Upper lobe of left lung (tissue), 4 donors: ENCODE data around the gene CFAP45.

ENCODE experiments used
- CTCF ChIP-seq, 6 experiments: fragments of 450-650 bp in 4 of 6; fragments of 200-600 bp in 2 of 6; sonication (generic) in 2 of 6; IDR thresholded peaks; one replicate each; pipeline ENCODE4 v1.5.1; 2016 to 2019; ENCODE audit warnings: antibody characterized with exemption in 6 of 6
- POLR2A ChIP-seq, 4 donors: fragments of 450-650 bp; IDR thresholded peaks; one replicate each; pipeline ENCODE4 v1.5.1; 2016 to 2017; ENCODE audit warnings: antibody characterized with exemption in 4 of 4, mild to moderate bottlenecking in 2 of 4
- POLR2AphosphoS5 ChIP-seq, 2 donors: sonication (generic); formaldehyde crosslinking; IDR thresholded peaks; one replicate each; pipeline ENCODE4 v1.5.1; 2017; ENCODE audit warnings: antibody characterized with exemption in 2 of 2

DNA sequence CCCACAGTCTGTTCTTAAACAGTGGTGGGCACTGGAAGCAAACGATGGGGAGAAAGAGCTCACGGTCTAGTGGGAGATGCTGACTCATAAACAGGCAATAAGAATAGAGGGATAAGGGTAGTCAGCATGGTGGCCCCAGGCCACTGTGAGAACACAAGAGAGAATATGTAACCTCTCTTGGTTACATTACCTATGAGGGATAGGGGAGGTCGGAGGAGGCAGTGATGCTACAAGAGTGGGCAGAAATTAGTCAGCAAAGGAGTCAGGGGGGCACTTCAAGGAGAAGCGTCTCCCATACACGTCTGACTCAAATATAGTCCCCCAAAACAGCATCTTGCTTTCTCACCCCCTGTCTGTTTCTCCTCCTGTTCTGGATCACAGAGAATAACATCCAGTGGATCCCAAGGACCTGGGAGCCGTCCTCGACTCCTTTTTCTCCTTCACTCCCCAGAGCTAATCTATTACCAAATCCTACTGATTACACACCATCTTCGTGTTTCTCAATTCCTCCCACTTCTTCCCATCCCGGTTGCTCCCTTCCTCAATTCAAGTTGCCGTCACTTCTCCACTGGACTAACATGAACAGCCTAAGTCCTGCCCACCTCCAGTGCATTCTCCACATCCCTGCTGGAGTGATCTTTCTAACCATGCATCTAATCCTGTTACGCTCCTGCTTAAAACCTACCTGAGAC is 71.2 kb downstream of the CFAP45 start:
- no peak for TF ChIP-seq CTCF (IDR thresholded peaks at IDR 0.05)
- no peak for TF ChIP-seq POLR2AphosphoS5 (IDR thresholded peaks at IDR 0.05)
- no peak for TF ChIP-seq POLR2A (IDR thresholded peaks at IDR 0.05)
